Endothelial cell of umbilical vein (primary cell): ENCODE measurements around the gene OR51Q1. TPM values are rescaled to one million over a fixed set of nuclear protein-coding genes. Genes with fewer than 3 reads are reported as not detected.

ENCODE experiments used
- BruUV-seq: library from RNA; stranded (reverse); fragments of 400-500 nt; replicated peaks from 2 replicates; lab custom pipeline; 2021; lab: Mats Ljungman, UMichigan
- CTCF ChIA-PET: fragments of 300-600, 350-600 bp; sonication (Branson Sonifier 250); formaldehyde crosslinking; loops from one replicate; lab custom pipeline; 2021; ENCODE audit warnings: antibody characterized with exemption, inconsistent platforms; lab: Charles Lee
- POLR2A ChIA-PET: fragments of 300-600, 350-600 bp; sonication (Branson Sonifier 250); formaldehyde crosslinking; loops from one replicate; lab custom pipeline; 2021; ENCODE audit warnings: antibody characterized with exemption, inconsistent platforms; lab: Charles Lee
- DNase-seq: peaks from one replicate; pipeline ENCODE4 v3.0.0-alpha.2; 2011; ENCODE audit warnings: low read depth, low spot score
- FAIRE-seq: peaks from 2 replicates; lab custom pipeline; 2011; peaks lifted over from hg19 to GRCh38; lab: Jason Lieb, UNC
- H2AFZ ChIP-seq: 2 replicates; pipeline ENCODE4 v1.6.0; 2012; ENCODE audit warnings: low read depth, low read length, control low read depth, inconsistent platforms
- H3K27ac ChIP-seq: 2 replicates; pipeline ENCODE4 v1.5.1; 2011; ENCODE audit warnings: low read depth, mild to moderate bottlenecking, control low read depth, low read length, moderate library complexity; ENCODE audit not compliant: insufficient read depth
- H3K27me3 ChIP-seq, 2 experiments: 2 replicates each; pipeline versions ENCODE4 v1.6.0 to v1.6.1; 2011; ENCODE audit warnings: low read length in 2 of 2, mixed read lengths in 1 of 2; ENCODE audit not compliant: control insufficient read depth in 2 of 2, insufficient read depth in 2 of 2
- H3K36me3 ChIP-seq, 2 experiments: 2 replicates in 1 of 2; 3 replicates in 1 of 2; pipeline ENCODE4 v1.5.1; 2011; ENCODE audit warnings: low read length in 2 of 2, mild to moderate bottlenecking in 1 of 2, moderate library complexity in 1 of 2; ENCODE audit not compliant: control insufficient read depth in 2 of 2, insufficient read depth in 2 of 2; ENCODE audit errors: extremely low read depth in 1 of 2
- H3K4me1 ChIP-seq: 3 replicates; pipeline ENCODE4 v1.5.1; 2011; ENCODE audit warnings: mild to moderate bottlenecking, low read length; ENCODE audit not compliant: control insufficient read depth, insufficient read depth; ENCODE audit errors: extremely low read depth
- H3K4me2 ChIP-seq: 2 replicates; pipeline ENCODE4 v1.6.1; 2011; ENCODE audit warnings: low read length, control low read depth, mixed read lengths; ENCODE audit not compliant: insufficient read depth
- H3K4me3 ChIP-seq, 3 experiments: fragments of 200-600 bp in 1 of 3; sonication (generic), shearing (Covaris generic) in 1 of 3; replicated peaks in 1 of 3; 2 replicates each; pipeline ENCODE4 v1.5.1; 2011 to 2016; ENCODE audit warnings: control low read depth in 3 of 3, low read length in 3 of 3, mild to moderate bottlenecking in 2 of 3, inconsistent platforms in 1 of 3, low read depth in 1 of 3, moderate library complexity in 1 of 3; ENCODE audit not compliant: insufficient read depth in 1 of 3
- H3K79me2 ChIP-seq: 2 replicates; pipeline ENCODE4 v1.6.0; 2012; ENCODE audit warnings: low read length, inconsistent platforms; ENCODE audit not compliant: control insufficient read depth, insufficient read depth
- H3K9ac ChIP-seq: replicated peaks from 2 replicates; pipeline ENCODE3; 2011; ENCODE audit warnings: low read length, control low read depth; ENCODE audit not compliant: insufficient read depth; ENCODE audit errors: extremely low read depth
- H3K9me1 ChIP-seq: replicated peaks from 3 replicates; pipeline ENCODE4 v1.6.0; 2011; ENCODE audit warnings: mild to moderate bottlenecking, low read length; ENCODE audit not compliant: control insufficient read depth, insufficient read depth; ENCODE audit errors: extremely low read depth
- H3K9me3 ChIP-seq: replicated peaks from 2 replicates; pipeline ENCODE4 v1.5.1; 2012; ENCODE audit warnings: low read length, inconsistent platforms; ENCODE audit not compliant: control insufficient read depth, insufficient read depth
- H4K20me1 ChIP-seq: replicated peaks from 2 replicates; pipeline ENCODE3; 2011; ENCODE audit warnings: mild to moderate bottlenecking, low read length; ENCODE audit not compliant: control insufficient read depth, insufficient read depth; ENCODE audit errors: extremely low read depth
- EZH2 ChIP-seq: IDR thresholded peaks from 2 replicates; pipeline ENCODE4 v1.6.1; 2012; ENCODE audit warnings: borderline replicate concordance, low read depth, mild to moderate bottlenecking, moderate library complexity, low read length, inconsistent platforms; ENCODE audit not compliant: severe bottlenecking
- FOS ChIP-seq: IDR thresholded peaks from 2 replicates; pipeline ENCODE4 v1.6.1; 2011; ENCODE audit warnings: mild to moderate bottlenecking, low read length, moderate library complexity, borderline replicate concordance; ENCODE audit not compliant: insufficient read depth
- GATA2 ChIP-seq: IDR thresholded peaks from 2 replicates; pipeline ENCODE4 v1.7.0; 2011; ENCODE audit warnings: low read depth, mild to moderate bottlenecking, moderate library complexity, mixed read lengths, low read length; ENCODE audit not compliant: insufficient read length, insufficient read depth
- JUN ChIP-seq: IDR thresholded peaks from 2 replicates; pipeline ENCODE4 v1.6.1; 2011; ENCODE audit warnings: borderline replicate concordance, low read depth; ENCODE audit not compliant: insufficient read length, insufficient read depth
- MYC ChIP-seq: IDR thresholded peaks from one replicate; pipeline ENCODE4 v1.6.1; 2011; ENCODE audit warnings: mild to moderate bottlenecking, low read depth, low read length
- POLR2A ChIP-seq: IDR thresholded peaks from 2 replicates; pipeline ENCODE4 v1.6.1; 2012; ENCODE audit warnings: low read depth, mild to moderate bottlenecking, control low read depth, low read length
- POLR2AphosphoS5 ChIP-seq: IDR thresholded peaks from 2 replicates; pipeline ENCODE4 v1.6.1; 2012; ENCODE audit warnings: low read depth, mild to moderate bottlenecking, control low read depth, low read length, moderate library complexity; ENCODE audit not compliant: insufficient read depth
- dilution Hi-C: fragments of 300-500 bp; cut with MboI; formaldehyde crosslinking; loops from one replicate; pipeline ENCODE4 v1.15.0; 2019; ENCODE audit warnings: low sequenced_read_pairs; ENCODE audit not compliant: extremely low pct_ligation_motif_present
- intact Hi-C: fragments of 100-400 bp; cut with micrococcal nuclease; formaldehyde crosslinking; loops from one replicate; pipeline ENCODE4 v1.10.0; 2022
- polyA plus RNA-seq, 4 experiments: library from polyadenylated mRNA; depleted of rRNA in 3 of 4; stranded (reverse) in 3 of 4; unstranded in 1 of 4; fragments of >200 nt; gene quantifications; 2 replicates each; pipeline versions ENCODE4 v1.2.1 to v1.2.3, GENCODE V29; 2011 to 2012; ENCODE audit warnings: missing spikeins in 1 of 4
- total RNA-seq: library from RNA; stranded (reverse); gene quantifications from 2 replicates; pipeline ENCODE4 v1.2.3, GENCODE V29; 2021
- TF ChIP-seq, protein P1 (sequence below): IDR thresholded peaks from 2 replicates; pipeline ENCODE4 v1.6.1; 2011; ENCODE audit not compliant: insufficient read depth, insufficient read length
- TF ChIP-seq, protein P2 (sequence below), 2 donors: IDR thresholded peaks; 1 replicate in 1 of 2; 2 replicates in 1 of 2; pipeline ENCODE4 v1.5.1; 2011; ENCODE audit warnings: low read length in 2 of 2, mild to moderate bottlenecking in 2 of 2, moderate library complexity in 2 of 2, control low read depth in 1 of 2, inconsistent platforms in 1 of 2, low read depth in 1 of 2; ENCODE audit not compliant: insufficient read depth in 1 of 2; ENCODE audit errors: extremely low read depth in 1 of 2

OR51Q1 gene
- total and polyA plus RNA-seq, 2 donors (not counting 3 experiments of a cell fraction or from before 2014, with no cell fraction given): not detected

DNA sequence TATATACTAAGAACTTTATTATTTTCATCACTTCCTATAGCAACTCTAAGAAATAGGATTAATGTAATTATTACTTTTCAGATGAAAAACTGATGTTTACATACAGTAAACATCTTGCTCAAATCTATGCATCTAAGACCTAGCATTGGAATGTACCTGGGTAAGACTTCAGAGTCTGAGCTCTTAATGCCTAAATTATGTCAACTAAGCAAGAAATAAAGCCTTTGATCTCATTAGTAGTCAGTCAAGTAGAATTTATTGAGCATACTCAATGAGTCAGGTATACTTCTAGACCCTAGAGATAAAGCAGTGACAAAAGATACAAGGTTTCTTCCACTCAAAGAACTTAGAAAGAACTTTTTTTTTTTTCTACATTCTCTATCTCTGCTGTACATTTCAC is 16.7 kb upstream of the OR51Q1 start:
- POLR2A ChIA-PET: no interaction called here
- H3K79me2 ChIP-seq: no peaks in the 10 kb centered on the region
- CTCF ChIA-PET: no interaction called here
- BruUV-seq: no TSS peak
- intact Hi-C loops (no loop called here), dilution Hi-C loops (no loop called here)
- no peaks in the 10 kb centered on the region for H3K36me3 ChIP-seq
- TF ChIP-seq JUN: no peak
- TF ChIP-seq, protein P1, sequence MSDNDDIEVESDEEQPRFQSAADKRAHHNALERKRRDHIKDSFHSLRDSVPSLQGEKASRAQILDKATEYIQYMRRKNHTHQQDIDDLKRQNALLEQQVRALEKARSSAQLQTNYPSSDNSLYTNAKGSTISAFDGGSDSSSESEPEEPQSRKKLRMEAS: no peak
- TF ChIP-seq POLR2A: no peak
- no peak for TF ChIP-seq FOS
- TF ChIP-seq EZH2: no peak
- TF ChIP-seq POLR2AphosphoS5: no peak
- TF ChIP-seq MYC: no peak
- TF ChIP-seq, protein P2, sequence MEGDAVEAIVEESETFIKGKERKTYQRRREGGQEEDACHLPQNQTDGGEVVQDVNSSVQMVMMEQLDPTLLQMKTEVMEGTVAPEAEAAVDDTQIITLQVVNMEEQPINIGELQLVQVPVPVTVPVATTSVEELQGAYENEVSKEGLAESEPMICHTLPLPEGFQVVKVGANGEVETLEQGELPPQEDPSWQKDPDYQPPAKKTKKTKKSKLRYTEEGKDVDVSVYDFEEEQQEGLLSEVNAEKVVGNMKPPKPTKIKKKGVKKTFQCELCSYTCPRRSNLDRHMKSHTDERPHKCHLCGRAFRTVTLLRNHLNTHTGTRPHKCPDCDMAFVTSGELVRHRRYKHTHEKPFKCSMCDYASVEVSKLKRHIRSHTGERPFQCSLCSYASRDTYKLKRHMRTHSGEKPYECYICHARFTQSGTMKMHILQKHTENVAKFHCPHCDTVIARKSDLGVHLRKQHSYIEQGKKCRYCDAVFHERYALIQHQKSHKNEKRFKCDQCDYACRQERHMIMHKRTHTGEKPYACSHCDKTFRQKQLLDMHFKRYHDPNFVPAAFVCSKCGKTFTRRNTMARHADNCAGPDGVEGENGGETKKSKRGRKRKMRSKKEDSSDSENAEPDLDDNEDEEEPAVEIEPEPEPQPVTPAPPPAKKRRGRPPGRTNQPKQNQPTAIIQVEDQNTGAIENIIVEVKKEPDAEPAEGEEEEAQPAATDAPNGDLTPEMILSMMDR (IDR thresholded peaks at IDR 0.05; ENCODE audit: extremely low read depth in 1 of 2, insufficient read depth in 1 of 2, low read depth in 1 of 2, low read length in 2 of 2): no peak
- TF ChIP-seq GATA2: no peak
- H3K9me1 ChIP-seq: no peaks in the 10 kb centered on the region
- H3K4me2 ChIP-seq: no peak overlapping the region
- H3K27me3 ChIP-seq: no peaks in the 10 kb centered on the region
- FAIRE-seq (no peak), DNase-seq (no peak)
- H3K9me3 ChIP-seq: no peaks in the 10 kb centered on the region
- H3K27ac ChIP-seq: no peak overlapping the region
- no peak overlapping the region for H3K4me3 ChIP-seq
- H3K9ac ChIP-seq: no peak overlapping the region
- H2AFZ ChIP-seq: no peak overlapping the region
- H4K20me1 ChIP-seq: no peaks in the 10 kb centered on the region
- H3K4me1 ChIP-seq: no peaks in the 10 kb centered on the region
